WTC11 (cell line): Measurements from ENCODE around the gene UBE2D2.

ENCODE experiments used
- CBFB ChIP-seq: sonication (generic); formaldehyde crosslinking; IDR thresholded peaks from 2 replicates; pipeline ENCODE4 v1.8.1; 2022; ENCODE audit warnings: mild to moderate bottlenecking, low read depth, missing genetic modification reagents
- FOXP1 ChIP-seq: sonication (generic); formaldehyde crosslinking; IDR thresholded peaks from 2 replicates; pipeline ENCODE4 v1.8.0; 2022; ENCODE audit warnings: missing genetic modification reagents, mild to moderate bottlenecking, moderate library complexity, borderline replicate concordance
- JUN ChIP-seq: sonication (generic); formaldehyde crosslinking; IDR thresholded peaks from 2 replicates; pipeline ENCODE4 v1.8.0; 2023; ENCODE audit warnings: mild to moderate bottlenecking, missing genetic modification reagents
- NR1H2 ChIP-seq: sonication (generic); formaldehyde crosslinking; IDR thresholded peaks from 2 replicates; pipeline ENCODE4 v1.9.0; 2021; ENCODE audit warnings: mild to moderate bottlenecking, moderate library complexity, missing genetic modification reagents
- SP1 ChIP-seq: sonication (generic); formaldehyde crosslinking; conservative IDR thresholded peaks from 2 replicates; pipeline ENCODE4 v1.8.1; 2022; ENCODE audit warnings: missing genetic modification reagents
- TF ChIP-seq, protein P1 (sequence below): fragments of 200-600 bp; IDR thresholded peaks from 2 replicates; pipeline ENCODE4 v1.8.0; 2022; ENCODE audit warnings: antibody characterized with exemption
- TF ChIP-seq, protein P2 (sequence below): sonication (generic); formaldehyde crosslinking; IDR thresholded peaks from 2 replicates; pipeline ENCODE4 v1.8.0; 2022; ENCODE audit warnings: mild to moderate bottlenecking, missing genetic modification reagents
- TF ChIP-seq, protein P3 (sequence below): sonication (generic); formaldehyde crosslinking; IDR thresholded peaks from 2 replicates; pipeline ENCODE4 v1.8.1; 2022; ENCODE audit warnings: low read depth, missing genetic modification reagents, borderline replicate concordance
- TF ChIP-seq, protein P4 (sequence below): sonication (generic); formaldehyde crosslinking; IDR thresholded peaks from 2 replicates; pipeline ENCODE4 v1.8.1; 2023; ENCODE audit warnings: mild to moderate bottlenecking, missing genetic modification reagents, moderate library complexity

DNA sequence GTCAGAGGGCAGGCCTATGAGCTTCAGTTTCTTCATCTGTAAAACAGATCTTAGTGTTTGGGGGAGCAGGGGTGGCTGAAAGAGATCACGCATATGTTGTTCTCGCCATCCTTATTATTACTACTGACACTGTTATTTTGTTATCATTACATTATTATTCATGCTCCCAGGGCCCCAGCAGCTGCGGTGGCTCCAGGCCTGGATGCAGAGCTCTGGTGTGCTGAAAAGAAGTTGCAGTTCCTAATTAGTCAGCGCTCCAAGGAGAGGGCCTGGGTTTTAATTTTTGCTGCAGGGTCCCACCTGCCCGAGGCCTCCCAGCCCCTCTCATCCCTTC lies 106.6 kb downstream of the UBE2D2 start:
- TF ChIP-seq SP1 (CRISPR knock-in tag) (no peak), NR1H2 (CRISPR knock-in tag) (no peak), CBFB (no peak), FOXP1 (CRISPR knock-in tag) (no peak), JUN (no peak)
- TF ChIP-seq, protein P1, sequence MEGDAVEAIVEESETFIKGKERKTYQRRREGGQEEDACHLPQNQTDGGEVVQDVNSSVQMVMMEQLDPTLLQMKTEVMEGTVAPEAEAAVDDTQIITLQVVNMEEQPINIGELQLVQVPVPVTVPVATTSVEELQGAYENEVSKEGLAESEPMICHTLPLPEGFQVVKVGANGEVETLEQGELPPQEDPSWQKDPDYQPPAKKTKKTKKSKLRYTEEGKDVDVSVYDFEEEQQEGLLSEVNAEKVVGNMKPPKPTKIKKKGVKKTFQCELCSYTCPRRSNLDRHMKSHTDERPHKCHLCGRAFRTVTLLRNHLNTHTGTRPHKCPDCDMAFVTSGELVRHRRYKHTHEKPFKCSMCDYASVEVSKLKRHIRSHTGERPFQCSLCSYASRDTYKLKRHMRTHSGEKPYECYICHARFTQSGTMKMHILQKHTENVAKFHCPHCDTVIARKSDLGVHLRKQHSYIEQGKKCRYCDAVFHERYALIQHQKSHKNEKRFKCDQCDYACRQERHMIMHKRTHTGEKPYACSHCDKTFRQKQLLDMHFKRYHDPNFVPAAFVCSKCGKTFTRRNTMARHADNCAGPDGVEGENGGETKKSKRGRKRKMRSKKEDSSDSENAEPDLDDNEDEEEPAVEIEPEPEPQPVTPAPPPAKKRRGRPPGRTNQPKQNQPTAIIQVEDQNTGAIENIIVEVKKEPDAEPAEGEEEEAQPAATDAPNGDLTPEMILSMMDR = no peak
- TF ChIP-seq, protein P2, sequence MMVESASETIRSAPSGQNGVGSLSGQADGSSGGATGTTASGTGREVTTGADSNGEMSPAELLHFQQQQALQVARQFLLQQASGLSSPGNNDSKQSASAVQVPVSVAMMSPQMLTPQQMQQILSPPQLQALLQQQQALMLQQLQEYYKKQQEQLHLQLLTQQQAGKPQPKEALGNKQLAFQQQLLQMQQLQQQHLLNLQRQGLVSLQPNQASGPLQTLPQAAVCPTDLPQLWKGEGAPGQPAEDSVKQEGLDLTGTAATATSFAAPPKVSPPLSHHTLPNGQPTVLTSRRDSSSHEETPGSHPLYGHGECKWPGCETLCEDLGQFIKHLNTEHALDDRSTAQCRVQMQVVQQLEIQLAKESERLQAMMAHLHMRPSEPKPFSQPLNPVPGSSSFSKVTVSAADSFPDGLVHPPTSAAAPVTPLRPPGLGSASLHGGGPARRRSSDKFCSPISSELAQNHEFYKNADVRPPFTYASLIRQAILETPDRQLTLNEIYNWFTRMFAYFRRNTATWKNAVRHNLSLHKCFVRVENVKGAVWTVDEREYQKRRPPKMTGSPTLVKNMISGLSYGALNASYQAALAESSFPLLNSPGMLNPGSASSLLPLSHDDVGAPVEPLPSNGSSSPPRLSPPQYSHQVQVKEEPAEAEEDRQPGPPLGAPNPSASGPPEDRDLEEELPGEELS (CRISPR knock-in tag) = no peak
- TF ChIP-seq, protein P3, sequence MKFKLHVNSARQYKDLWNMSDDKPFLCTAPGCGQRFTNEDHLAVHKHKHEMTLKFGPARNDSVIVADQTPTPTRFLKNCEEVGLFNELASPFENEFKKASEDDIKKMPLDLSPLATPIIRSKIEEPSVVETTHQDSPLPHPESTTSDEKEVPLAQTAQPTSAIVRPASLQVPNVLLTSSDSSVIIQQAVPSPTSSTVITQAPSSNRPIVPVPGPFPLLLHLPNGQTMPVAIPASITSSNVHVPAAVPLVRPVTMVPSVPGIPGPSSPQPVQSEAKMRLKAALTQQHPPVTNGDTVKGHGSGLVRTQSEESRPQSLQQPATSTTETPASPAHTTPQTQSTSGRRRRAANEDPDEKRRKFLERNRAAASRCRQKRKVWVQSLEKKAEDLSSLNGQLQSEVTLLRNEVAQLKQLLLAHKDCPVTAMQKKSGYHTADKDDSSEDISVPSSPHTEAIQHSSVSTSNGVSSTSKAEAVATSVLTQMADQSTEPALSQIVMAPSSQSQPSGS = no peak
- TF ChIP-seq, protein P4, sequence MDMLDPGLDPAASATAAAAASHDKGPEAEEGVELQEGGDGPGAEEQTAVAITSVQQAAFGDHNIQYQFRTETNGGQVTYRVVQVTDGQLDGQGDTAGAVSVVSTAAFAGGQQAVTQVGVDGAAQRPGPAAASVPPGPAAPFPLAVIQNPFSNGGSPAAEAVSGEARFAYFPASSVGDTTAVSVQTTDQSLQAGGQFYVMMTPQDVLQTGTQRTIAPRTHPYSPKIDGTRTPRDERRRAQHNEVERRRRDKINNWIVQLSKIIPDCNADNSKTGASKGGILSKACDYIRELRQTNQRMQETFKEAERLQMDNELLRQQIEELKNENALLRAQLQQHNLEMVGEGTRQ = no peak
